Activated CD4-positive, CD25-positive, alpha-beta regulatory T cell treated with anti-CD3 and anti-CD28 coated beads, Interleukin-2, amount 50 U/mL, for 72 hours (primary cell): ENCODE results near the gene OR6C76.

Source experiments
- DNase-seq: peaks from one replicate; pipeline ENCODE4 v3.0.0; 2021

Gene OR6C76

DNA sequence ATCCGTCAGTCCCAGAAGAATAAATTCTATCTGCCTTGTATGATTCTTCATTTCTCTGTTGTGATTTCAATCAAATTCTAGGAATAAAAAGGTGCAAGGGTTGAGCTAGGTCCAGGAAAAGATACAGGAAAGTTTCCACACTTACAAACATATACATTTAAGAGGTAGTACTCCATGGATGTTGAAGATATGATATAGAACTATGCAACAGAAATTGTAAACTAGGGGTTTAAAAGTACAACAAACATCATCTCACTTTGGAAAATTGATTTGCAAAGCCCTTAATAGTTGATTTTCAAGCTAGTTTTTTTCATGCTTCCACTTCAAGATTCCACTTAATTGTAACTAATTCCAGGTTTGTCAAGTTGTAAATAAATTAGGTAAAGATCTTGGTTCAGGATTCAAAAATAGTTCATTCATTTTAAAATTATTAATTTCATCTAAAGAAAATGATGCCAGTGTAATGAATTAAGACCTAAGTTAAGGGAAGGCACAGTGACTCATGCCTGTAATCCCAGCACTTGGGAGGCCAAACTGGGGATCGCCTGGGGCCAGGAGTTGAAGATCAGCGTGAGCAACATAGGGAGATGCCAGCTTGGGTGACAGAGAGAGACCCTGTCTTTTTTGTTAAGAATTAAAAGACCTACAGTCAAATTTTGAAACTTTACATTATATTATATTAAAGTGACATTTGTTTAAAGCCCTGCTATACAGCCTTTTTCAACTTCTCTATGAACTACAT, 44.2 kb downstream of the OR6C76 start, which contains the start of gene OR6C70:
Gene OR6C70, minus strand, starts transcription at position 51 of the 742 bp plus-strand sequence. Its CDS starts 0 bp downstream, at position 51.
- DNase-seq = no peak

DNA sequence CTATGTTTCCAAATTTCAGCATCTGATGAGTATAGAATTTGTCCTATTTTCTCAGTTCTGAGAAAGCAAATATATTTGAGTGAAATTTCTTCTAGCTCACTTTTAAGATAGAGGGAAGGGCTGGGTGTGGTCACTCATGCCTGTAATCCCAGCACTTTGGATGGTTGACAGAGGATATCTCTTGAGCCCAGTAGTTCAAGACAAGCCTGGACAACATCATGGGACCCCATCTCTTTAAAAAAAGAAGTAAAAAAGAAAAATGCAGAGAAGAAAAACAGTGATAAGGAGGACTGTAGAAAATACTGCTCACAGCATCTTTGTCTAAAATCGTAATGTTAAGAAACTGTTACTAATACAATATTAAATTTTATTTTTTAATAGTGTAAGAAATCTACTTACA, 46.2 kb downstream of the OR6C76 start:
- DNase-seq = no peak
